Coronary artery (tissue), 2 donors: Measurements from ENCODE around the gene UGT1A9.

ENCODE experiments used
- DNase-seq: peaks from one replicate; pipeline ENCODE4 v3.0.0-alpha.2; 2017; ENCODE audit warnings: low spot score
- H3K27ac ChIP-seq, 2 donors: fragments of 200-600 bp; sonication (generic); one replicate each; pipeline ENCODE4 v1.5.1; 2016 to 2019
- H3K4me3 ChIP-seq: fragments of 200-600 bp; sonication (generic); 2 replicates; pipeline ENCODE4 v1.5.1; 2016; ENCODE audit warnings: mild to moderate bottlenecking, moderate library complexity
- CTCF ChIP-seq: fragments of 200-600 bp; sonication (generic); IDR thresholded peaks from one replicate; pipeline ENCODE4 v1.5.1; 2019; ENCODE audit warnings: antibody characterized with exemption

Gene UGT1A9

GRCh38 chr2:233668605-233669260 is 3.0 kb upstream of the UGT1A9 start:
- Histone ChIP-seq H3K4me3 (no peak overlapping the region), H3K27ac (no peak overlapping the region)
- no peak for TF ChIP-seq CTCF
- DNase-seq, result no peak

- H3K4me3 ChIP-seq, result no peak overlapping the region
- DNase-seq, result no peak
- no peak for TF ChIP-seq CTCF
- no peak overlapping the region for H3K27ac ChIP-seq
Observed at GRCh38 chr2:233672886-233673285, 1.2 kb downstream of the UGT1A9 start.

GRCh38 chr2:233673896-233674295 is 2.2 kb downstream of the UGT1A9 start:
- Histone ChIP-seq H3K4me3 (no peak overlapping the region), H3K27ac (no peak overlapping the region)
- TF ChIP-seq CTCF, result no peak
- DNase-seq, result no peak

GRCh38 chr2:233674314-233674713 is 2.6 kb downstream of the UGT1A9 start:
- no peak overlapping the region for H3K4me3 ChIP-seq
- TF ChIP-seq CTCF, result no peak

GRCh38 chr2:233674995-233675394 is 3.3 kb downstream of the UGT1A9 start:
- TF ChIP-seq CTCF, result no peak
- Histone ChIP-seq H3K4me3 (no peak overlapping the region), H3K27ac (no peak overlapping the region)
- no peak for DNase-seq

More at GRCh38 chr2:233674314-233674713, 2.6 kb downstream of the UGT1A9 start:
- no peak for DNase-seq
- H3K27ac ChIP-seq, result no peak overlapping the region

- TF ChIP-seq CTCF, result no peak
- Histone ChIP-seq H3K4me3 (no peak overlapping the region), H3K27ac (no peak overlapping the region)
- no peak for DNase-seq
Observed at GRCh38 chr2:233676046-233676445, 4.3 kb downstream of the UGT1A9 start.

- no peak for TF ChIP-seq CTCF
- Histone ChIP-seq H3K27ac (no peak overlapping the region), H3K4me3 (no peak overlapping the region)
- DNase-seq, result no peak
Observed at GRCh38 chr2:233679196-233679595, 7.5 kb downstream of the UGT1A9 start.
